WI38 (cell line): ENCODE results near the gene ZNF35.
"Not testable (repeated sequence)": the region's sequence is repeated elsewhere in the genome, so short reads cannot be mapped to it uniquely, and the experiment has no call there.

Experiments used
- H3K4me3 ChIP-seq: 2 replicates; pipeline ENCODE4 v1.5.1; 2011; ENCODE audit warnings: low read depth, mild to moderate bottlenecking, control low read depth, low read length
- TF ChIP-seq, protein P1 (sequence below): IDR thresholded peaks from 2 replicates; pipeline ENCODE4 v1.5.1; 2012; ENCODE audit warnings: low read depth, mild to moderate bottlenecking, control low read depth, low read length

The ZNF35 gene

DNA sequence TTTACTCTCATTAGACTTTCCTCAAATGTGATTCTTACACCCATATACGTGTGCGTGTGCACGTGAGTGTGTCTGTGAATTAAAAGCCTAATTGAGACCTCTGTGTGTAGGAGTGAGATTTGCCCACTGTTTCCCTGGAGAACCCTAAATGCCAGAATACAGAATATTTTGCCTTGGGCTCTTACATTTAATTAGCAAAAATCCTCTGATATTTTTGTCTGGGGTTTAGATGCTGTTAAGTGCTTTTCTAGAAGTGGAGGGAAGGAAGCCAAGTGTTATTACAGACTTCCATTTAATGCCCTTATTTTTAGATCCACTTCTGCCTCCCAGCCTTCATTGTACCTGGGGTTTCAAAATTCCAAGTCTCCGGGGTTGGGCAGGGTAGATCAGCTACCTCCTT lies 17.8 kb downstream of the ZNF35 start:
- no peak overlapping the region for H3K4me3 ChIP-seq
- TF ChIP-seq, protein P1, sequence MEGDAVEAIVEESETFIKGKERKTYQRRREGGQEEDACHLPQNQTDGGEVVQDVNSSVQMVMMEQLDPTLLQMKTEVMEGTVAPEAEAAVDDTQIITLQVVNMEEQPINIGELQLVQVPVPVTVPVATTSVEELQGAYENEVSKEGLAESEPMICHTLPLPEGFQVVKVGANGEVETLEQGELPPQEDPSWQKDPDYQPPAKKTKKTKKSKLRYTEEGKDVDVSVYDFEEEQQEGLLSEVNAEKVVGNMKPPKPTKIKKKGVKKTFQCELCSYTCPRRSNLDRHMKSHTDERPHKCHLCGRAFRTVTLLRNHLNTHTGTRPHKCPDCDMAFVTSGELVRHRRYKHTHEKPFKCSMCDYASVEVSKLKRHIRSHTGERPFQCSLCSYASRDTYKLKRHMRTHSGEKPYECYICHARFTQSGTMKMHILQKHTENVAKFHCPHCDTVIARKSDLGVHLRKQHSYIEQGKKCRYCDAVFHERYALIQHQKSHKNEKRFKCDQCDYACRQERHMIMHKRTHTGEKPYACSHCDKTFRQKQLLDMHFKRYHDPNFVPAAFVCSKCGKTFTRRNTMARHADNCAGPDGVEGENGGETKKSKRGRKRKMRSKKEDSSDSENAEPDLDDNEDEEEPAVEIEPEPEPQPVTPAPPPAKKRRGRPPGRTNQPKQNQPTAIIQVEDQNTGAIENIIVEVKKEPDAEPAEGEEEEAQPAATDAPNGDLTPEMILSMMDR = no peak

DNA sequence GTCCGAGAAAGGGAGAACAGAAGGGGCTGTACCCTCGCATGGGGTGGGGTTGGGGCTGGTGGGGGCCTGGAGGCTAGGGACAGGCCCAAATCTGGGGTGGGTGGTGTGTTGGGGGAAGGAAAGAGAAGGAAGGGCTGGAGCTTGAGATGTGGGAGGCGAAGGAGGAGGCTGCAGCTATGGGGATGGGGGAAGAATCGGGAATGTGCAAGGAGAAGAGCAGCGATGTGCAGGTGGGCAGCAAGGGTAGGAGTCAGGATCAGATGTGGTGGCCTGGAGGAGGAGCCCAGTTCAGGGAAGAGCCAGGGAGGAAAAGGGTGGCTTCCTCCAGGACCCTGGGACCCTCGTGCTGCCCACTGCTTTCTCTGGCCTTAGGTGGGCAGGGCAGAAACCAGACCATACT lies 21.2 kb downstream of the ZNF35 start:
- TF ChIP-seq, protein P1 = no peak
- no peak overlapping the region for H3K4me3 ChIP-seq

DNA sequence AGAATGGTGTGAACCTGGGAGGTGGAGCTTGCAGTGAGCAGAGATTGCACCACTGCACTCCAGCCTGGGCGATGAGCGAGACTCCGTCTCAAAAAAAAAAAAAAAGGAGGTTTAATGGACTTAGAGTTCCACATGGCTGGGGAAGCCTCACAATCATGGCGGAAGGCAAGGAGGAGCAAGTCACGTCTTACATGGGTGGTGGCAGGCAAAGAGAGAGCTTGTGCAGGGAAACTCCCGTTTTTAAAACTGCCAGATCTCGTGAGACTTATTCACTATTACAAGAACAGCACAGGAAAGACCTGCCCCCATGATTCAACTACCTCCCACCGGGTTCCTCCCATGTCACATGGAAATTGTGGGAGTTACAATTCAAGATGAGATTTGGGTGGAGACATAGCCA lies 24.9 kb downstream of the ZNF35 start:
- not testable (repeated sequence) for H3K4me3 ChIP-seq

DNA sequence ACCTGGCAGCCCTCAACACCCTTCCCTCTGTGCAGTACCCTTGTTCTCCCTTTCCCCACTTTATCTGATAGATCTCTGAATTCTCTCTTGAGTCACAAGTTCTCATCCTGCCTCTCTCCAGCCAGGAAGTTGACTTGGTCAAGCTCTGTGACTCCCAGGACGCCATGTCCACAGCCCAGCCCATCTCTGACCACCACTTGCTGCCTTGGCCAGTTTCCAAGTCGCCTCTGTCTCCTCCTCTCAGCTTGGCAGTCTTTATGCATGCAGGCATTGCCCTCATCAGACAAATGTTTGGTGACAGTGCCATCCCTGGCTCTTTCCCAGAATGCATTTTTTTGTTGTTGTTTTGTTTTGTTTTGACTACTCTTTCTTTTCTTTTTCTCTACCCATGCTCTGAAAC lies 25.7 kb downstream of the ZNF35 start:
- TF ChIP-seq, protein P1 = no peak
- H3K4me3 ChIP-seq = no peak overlapping the region

DNA sequence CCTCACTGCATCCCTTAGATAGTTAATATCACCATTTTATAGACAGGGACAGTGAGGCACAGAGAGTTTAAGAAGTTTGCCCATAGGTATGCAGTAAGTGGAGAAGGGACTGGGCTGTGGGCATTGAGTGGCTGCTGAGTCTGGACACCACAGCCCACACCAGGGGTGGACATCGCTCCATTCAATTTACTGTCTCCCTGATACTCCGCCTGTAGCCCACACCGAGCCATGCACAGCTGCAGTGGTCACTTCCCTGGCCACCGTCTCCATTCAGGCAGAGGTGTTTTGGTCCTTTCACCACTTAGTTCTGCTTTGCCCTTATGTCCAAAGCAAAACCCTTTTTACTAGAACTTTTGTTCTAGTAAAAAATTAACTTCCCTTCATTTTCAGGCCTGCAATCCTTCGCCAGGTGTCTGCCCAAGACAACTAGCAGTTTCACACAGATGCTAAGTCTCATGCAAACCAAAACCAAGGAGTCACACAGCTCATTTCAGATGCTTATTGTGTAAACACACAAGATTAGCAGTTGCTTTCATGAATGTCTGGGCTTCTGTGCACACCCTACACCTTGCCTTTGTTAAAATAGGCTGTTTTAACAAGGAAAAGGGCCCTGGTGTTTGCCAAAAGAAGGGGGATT lies 30.1 kb downstream of the ZNF35 start:
- TF ChIP-seq, protein P1 = no peak

DNA sequence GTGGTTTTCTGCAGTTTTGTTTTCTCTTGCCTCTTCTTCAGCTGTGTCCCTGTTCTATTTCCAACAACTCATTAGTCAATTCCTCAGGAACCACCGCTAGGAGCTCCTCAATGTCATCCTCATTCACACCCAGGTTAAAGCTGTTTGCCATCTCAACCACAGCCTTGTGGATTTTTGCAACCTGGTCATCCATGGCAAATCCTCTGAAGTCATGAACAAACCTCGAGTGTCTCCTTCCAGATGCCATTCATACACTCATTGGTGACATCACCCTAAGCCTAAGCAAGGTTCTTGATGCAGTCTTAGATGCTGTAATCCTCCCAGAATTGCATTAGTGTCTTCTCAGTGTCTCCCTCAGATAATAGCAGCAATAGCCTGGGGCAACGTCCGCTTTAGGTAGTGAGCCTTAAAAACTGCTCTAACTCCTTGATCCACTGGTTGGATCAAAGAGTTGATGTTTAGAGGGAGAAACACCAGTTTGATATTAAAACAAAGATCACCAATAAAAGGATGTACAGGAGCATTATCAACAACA lies 32.5 kb downstream of the ZNF35 start:
- H3K4me3 ChIP-seq = no peak overlapping the region
- TF ChIP-seq, protein P1 = no peak

More for the DNA sequence above, 30.1 kb downstream of the ZNF35 start:
- H3K4me3 ChIP-seq = no peak overlapping the region

DNA sequence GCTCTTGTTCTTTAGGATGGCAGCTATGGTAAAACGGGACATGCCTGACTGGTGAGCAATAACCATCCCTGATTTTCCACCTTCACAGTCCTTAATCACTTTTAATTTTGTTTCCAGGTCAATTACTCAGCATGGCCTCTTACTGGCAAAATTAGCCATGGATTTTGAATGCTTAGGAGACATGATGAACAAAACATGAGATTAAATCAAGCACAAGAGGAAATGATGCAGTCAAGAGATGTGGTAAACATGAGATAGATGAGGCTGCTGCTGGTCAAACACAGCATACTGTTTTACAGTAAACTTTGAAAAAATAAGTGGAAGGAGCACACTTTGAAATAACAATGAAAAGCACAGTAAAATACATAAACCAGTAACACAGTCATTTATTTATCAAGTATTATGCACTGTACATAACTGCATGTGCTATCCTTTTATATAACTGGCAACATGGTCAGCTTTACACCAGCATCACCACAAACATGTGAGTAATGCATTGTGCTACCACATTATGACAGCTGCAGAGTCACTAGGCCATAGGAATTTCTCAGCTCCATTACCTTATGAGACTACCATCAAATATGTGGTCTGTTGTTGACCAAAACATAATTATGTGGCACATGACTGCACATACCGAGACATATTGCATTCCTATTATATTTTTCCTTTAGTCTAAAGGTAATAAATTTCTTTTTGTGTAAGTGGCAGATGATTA lies 33.8 kb downstream of the ZNF35 start:
- no peak overlapping the region for H3K4me3 ChIP-seq
- TF ChIP-seq, protein P1 = no peak
